ENCODE data around the gene RBM33. TPM values are rescaled to one million over a fixed set of nuclear protein-coding genes. Genes with fewer than 3 reads are reported as not detected.

RBM33 gene
- total and polyA plus RNA-seq, 8 donors = 14.6 to 40.1 (median 32.7) TPM

DNA sequence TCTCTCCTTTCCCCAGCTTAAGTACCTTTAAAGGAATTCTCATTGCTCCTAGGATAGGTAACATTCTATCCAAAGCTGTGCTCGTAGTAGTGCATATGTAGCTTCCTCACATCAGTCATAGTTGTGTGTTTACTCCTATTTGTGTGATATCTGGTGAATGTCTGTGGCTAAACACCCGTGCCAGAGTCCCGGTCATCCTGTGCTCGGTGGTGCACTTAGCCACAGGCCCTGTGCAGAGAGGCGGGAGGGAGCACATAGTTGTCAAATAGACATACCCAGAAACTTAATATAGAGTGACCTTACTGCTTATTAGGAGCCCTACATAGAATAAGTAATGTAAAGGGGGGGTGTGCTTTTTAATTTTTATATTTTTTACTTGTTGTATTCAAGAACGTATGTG is 76.6 kb downstream of the RBM33 start:
- FAIRE-seq = no peak
- H3K4me1 ChIP-seq = peaks cover under 1 to 8% (median 4%) of the 10 kb centered on the region in 3 donors
- H3K4me3 ChIP-seq = no peak overlapping the region
- no peak for DNase-seq
- intact Hi-C loops (cut with DNase I) = no loop called here
- H3K36me3 ChIP-seq = no peaks in the 10 kb centered on the region
- no peak overlapping the region for H3K27ac ChIP-seq
- ATAC-seq = no peak
- TF ChIP-seq CTCF (IDR thresholded peaks at IDR 0.05) = no peak
- WGBS, 2 donors = 82 to 91% methylated on average over 6 of the region's 6 CpGs
- H3K27me3 ChIP-seq = no peaks in the 10 kb centered on the region
- no peaks in the 10 kb centered on the region for H3K9me3 ChIP-seq

- no peaks in the 10 kb centered on the region for H3K27me3 ChIP-seq
- FAIRE-seq = no peak
- 82% methylated on average over 2 of the region's 2 CpGs for WGBS, 2 donors
- DNase-seq = no peak
- TF ChIP-seq CTCF (IDR thresholded peaks at IDR 0.05) = no peak
- no peak for ATAC-seq
- H3K4me1 ChIP-seq = peaks cover 0 to 2% (median 0%) of the 10 kb centered on the region in 3 donors
- intact Hi-C loops (cut with DNase I) = no loop called here
- H3K4me3 ChIP-seq = no peak overlapping the region
- H3K9me3 ChIP-seq = no peaks in the 10 kb centered on the region
- no peak overlapping the region for H3K27ac ChIP-seq
- H3K36me3 ChIP-seq = no peaks in the 10 kb centered on the region
These were observed 77.7 kb downstream of the RBM33 start for GRCh38 chr7:155722118-155722517.

GRCh38 chr7:155722936-155723335 is 78.5 kb downstream of the RBM33 start:
- intact Hi-C loops (cut with DNase I) = no loop called here
- no peaks in the 10 kb centered on the region for H3K9me3 ChIP-seq
- H3K4me1 ChIP-seq = peaks cover 6 to 10% (median 7%) of the 10 kb centered on the region in 3 donors
- no peak for ATAC-seq
- no peak overlapping the region for H3K27ac ChIP-seq
- 83% methylated on average over 4 of the region's 4 CpGs for WGBS, 2 donors
- no peak for FAIRE-seq
- no peak for TF ChIP-seq CTCF (IDR thresholded peaks at IDR 0.05)
- H3K4me3 ChIP-seq = no peak overlapping the region
- no peaks in the 10 kb centered on the region for H3K27me3 ChIP-seq
- DNase-seq = no peak
- no peaks in the 10 kb centered on the region for H3K36me3 ChIP-seq

DNA sequence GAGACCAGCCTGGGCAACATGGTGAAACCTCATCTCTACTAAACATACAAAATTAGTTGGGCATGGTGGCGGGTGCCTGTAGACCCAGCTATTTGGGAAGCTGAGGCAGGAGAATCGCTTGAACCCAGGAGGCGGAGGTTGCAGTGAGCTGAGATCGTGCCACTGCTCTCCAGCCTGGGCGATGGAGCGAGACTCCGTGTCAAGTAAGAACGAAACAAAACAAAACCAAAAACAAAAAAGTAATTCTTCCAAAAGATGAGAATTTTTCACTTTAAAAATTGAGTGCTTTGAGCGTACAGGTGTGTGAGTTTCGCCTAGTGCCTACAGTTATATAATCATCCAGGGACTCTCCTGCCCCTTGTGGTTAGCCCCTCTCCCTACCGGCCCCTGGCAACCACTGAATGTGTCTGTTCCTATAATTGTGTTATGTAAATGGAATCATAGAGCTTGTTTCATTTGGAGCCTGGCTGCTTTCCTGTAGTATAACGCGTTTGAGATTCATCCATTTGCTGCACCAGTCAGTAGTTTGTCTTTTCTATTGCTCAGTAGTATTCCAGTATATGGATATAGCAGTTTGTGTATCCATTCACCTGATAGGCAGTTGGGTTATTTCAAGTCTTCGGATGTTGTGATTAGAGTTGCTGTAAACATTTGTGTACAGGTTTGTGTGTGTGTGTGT is 80.0 kb downstream of the RBM33 start:
- Histone ChIP-seq H3K4me1 (peaks cover 13 to 24% (median 21%) of the 10 kb centered on the region in 3 donors), H3K9me3 (no peaks in the 10 kb centered on the region), H3K27me3 (no peaks in the 10 kb centered on the region), H3K36me3 (no peaks in the 10 kb centered on the region), H3K4me3 (no peak overlapping the region), H3K27ac (no peak overlapping the region)
- no peak for DNase-seq
- WGBS, 2 donors = 90 to 91% methylated on average over 14 of the region's 14 CpGs
- TF ChIP-seq CTCF (IDR thresholded peaks at IDR 0.05) = no peak
- no peak for FAIRE-seq
- ATAC-seq = no peak
- intact Hi-C loops (cut with DNase I) = no loop called here

DNA sequence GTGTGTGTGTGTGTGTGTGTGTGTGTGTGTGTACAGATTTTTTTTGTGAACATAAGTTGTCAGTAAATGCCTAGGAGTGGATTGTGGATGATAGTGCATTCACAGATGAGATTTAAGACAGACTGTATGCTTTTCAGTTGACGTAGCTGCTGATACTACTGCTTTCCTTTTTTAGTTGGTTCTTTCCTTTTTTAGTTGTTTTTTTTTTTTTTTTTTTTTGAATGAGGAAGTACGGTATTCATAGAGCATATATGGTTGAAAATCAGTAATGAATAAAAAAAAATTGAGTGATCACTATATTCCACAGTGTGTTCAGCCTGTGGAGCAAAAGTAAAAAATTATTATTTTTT is 80.5 kb downstream of the RBM33 start:
- Histone ChIP-seq H3K9me3 (no peaks in the 10 kb centered on the region), H3K27me3 (no peaks in the 10 kb centered on the region), H3K36me3 (no peaks in the 10 kb centered on the region), H3K4me3 (no peak overlapping the region), H3K4me1 (peaks cover 17 to 29% (median 27%) of the 10 kb centered on the region in 3 donors), H3K27ac (no peak overlapping the region)
- TF ChIP-seq CTCF (IDR thresholded peaks at IDR 0.05) = no peak
- WGBS, 2 donors = 87 to 100% methylated on average over 2 of the region's 2 CpGs
- ATAC-seq (no peak), FAIRE-seq (no peak), DNase-seq (no peak)
- intact Hi-C loops (cut with DNase I) = no loop called here

Data from pancreas (tissue), 10 donors.